T-cell (primary cell): Measurements from ENCODE around the gene TSPAN18. TPM values are rescaled to one million over a fixed set of nuclear protein-coding genes. Genes with fewer than 3 reads are reported as not detected.

Experiments
- ATAC-seq, 4 experiments: fragments of 200-7000 bp in 3 of 4; fragments of 150-1000 bp in 1 of 4; cut with Tn5 transposase; replicated peaks in 1 of 4; 1 replicate in 3 of 4; 2 replicates in 1 of 4; pipeline ENCODE4 v1.10.0; 2021; ENCODE audit warnings: moderate library complexity in 3 of 4, mild to moderate bottlenecking in 2 of 4, moderate number of reproducible peaks in 1 of 4
- CTCF ChIA-PET, 2 donors: fragments of 300-600 bp; sonication (Branson Sonifier 250); formaldehyde crosslinking; loops; one replicate each; lab custom pipeline; 2022; ENCODE audit warnings: antibody characterized with exemption in 2 of 2; lab: Charles Lee
- POLR2A ChIA-PET, 2 donors: fragments of 300-600 bp; sonication (Branson Sonifier 250); formaldehyde crosslinking; loops; one replicate each; lab custom pipeline; 2022; ENCODE audit warnings: antibody characterized with exemption in 2 of 2; lab: Charles Lee
- DNase-seq, 35 experiments: peaks; one replicate each; pipeline versions ENCODE4 v3.0.0 to v3.0.0-alpha.2; 2013 to 2023
- H3K27ac ChIP-seq: one replicate; pipeline ENCODE4 v1.5.1; 2013; ENCODE audit warnings: low read length
- H3K27me3 ChIP-seq, 2 experiments: replicated peaks in 1 of 2; 1 replicate in 1 of 2; 2 replicates in 1 of 2; pipeline versions ENCODE4 v1.6.1 to v1.7.0; 2013; ENCODE audit warnings: low read length in 1 of 2, mixed read lengths in 1 of 2; ENCODE audit not compliant: control insufficient read depth in 2 of 2, insufficient read depth in 2 of 2; ENCODE audit errors: extremely low read depth in 1 of 2
- H3K36me3 ChIP-seq, 2 donors: 1 replicate in 1 of 2; 2 replicates in 1 of 2; pipeline versions ENCODE4 v1.6.1 to v1.7.0; 2013; ENCODE audit warnings: low read length in 1 of 2; ENCODE audit not compliant: control insufficient read depth in 2 of 2, insufficient read depth in 1 of 2; ENCODE audit errors: extremely low read depth in 1 of 2
- H3K4me1 ChIP-seq, 2 experiments: 1 replicate in 1 of 2; 2 replicates in 1 of 2; pipeline versions ENCODE4 v1.6.1 to v1.7.0; 2013; ENCODE audit warnings: low read length in 2 of 2, mixed read lengths in 1 of 2; ENCODE audit not compliant: insufficient read depth in 2 of 2, control insufficient read depth in 1 of 2; ENCODE audit errors: extremely low read depth in 1 of 2
- H3K4me3 ChIP-seq, 2 donors: 1 replicate in 1 of 2; 2 replicates in 1 of 2; pipeline versions ENCODE4 v1.5.1 to v1.7.0; 2013; ENCODE audit warnings: mild to moderate bottlenecking in 2 of 2, low read length in 1 of 2, moderate library complexity in 1 of 2; ENCODE audit not compliant: control insufficient read depth in 1 of 2; ENCODE audit errors: extremely low read depth in 1 of 2
- H3K9me3 ChIP-seq: 2 replicates; pipeline ENCODE4 v1.7.0; 2013
- H3K27ac Mint-ChIP-seq, 2 donors: one replicate each; pipeline ENCODE4 v1.8.0; 2020 to 2021; ENCODE audit warnings: mild to moderate bottlenecking in 2 of 2, mixed read lengths in 2 of 2
- H3K27me3 Mint-ChIP-seq, 2 donors: one replicate each; pipeline ENCODE4 v1.8.0; 2021 to 2022; ENCODE audit warnings: mixed read lengths in 2 of 2
- H3K36me3 Mint-ChIP-seq: one replicate; pipeline ENCODE4 v1.8.0; 2021; ENCODE audit warnings: mixed read lengths
- H3K4me1 Mint-ChIP-seq, 3 donors: one replicate each; pipeline ENCODE4 v1.8.0; 2020 to 2022; ENCODE audit warnings: mixed read lengths in 3 of 3, mild to moderate bottlenecking in 1 of 3
- H3K4me3 Mint-ChIP-seq, 3 donors: one replicate each; pipeline ENCODE4 v1.8.0; 2020 to 2022; ENCODE audit warnings: mild to moderate bottlenecking in 3 of 3, mixed read lengths in 3 of 3, moderate library complexity in 3 of 3
- H3K9me3 Mint-ChIP-seq, 3 donors: one replicate each; pipeline ENCODE4 v1.8.0; 2020 to 2022; ENCODE audit warnings: mixed read lengths in 3 of 3
- WGBS: methylation state at CpG from one replicate; pipeline ENCODE4 v1.1.5; 2013; ENCODE audit warnings: missing lambda C conversion rate; ENCODE audit not compliant: insufficient coverage; 5-methylcytosine and 5-hydroxymethylcytosine counted together
- total RNA-seq, 35 experiments: library from RNA in 6 of 35; stranded (reverse) in 6 of 35; fragments of 120-200 nt in 1 of 35; gene quantifications; one replicate each; pipeline versions ENCODE4 v1.2.1 to v1.2.4 and lab custom pipeline; 2013 to 2026

The TSPAN18 gene
- total RNA-seq, 5 donors from 2014 or later (not counting 1 experiment from before 2014, with no cell fraction given), result 18.4 to 59.1 (median 25.7) TPM

- ATAC-seq (no peak), DNase-seq (no peak)
- CTCF ChIA-PET, result interaction anchor here (1.6 to 4.7 kb wide), 3 partner anchors 169 to 170 kb away, joined by 7 to 179 read pairs (median 135); no protein-coding TSS in a partner anchor
- POLR2A ChIA-PET, result no interaction called here
- Histone ChIP-seq H3K27me3 (no peaks in the 10 kb centered on the region), H3K4me3 (no peak overlapping the region), H3K9me3 (no peaks in the 10 kb centered on the region), H3K4me1 (peaks cover 0 to 7% of the 10 kb centered on the region in 2 experiments), H3K27ac (no peak overlapping the region), H3K36me3 (no peaks in the 10 kb centered on the region)
- peaks cover 13% of the 10 kb centered on the region for H3K36me3 Mint-ChIP-seq
- 95% methylated on average over 11 of the region's 13 CpGs for WGBS
- H3K27me3 Mint-ChIP-seq, result no peaks in the 10 kb centered on the region
- no peak overlapping the region for H3K4me3 Mint-ChIP-seq
- H3K4me1 Mint-ChIP-seq, result peaks cover 0 to 3% (median 0%) of the 10 kb centered on the region in 3 donors
- H3K9me3 Mint-ChIP-seq, result no peaks in the 10 kb centered on the region
- no peak overlapping the region for H3K27ac Mint-ChIP-seq
These were observed 208.0 kb downstream of the TSPAN18 start for GRCh38 chr11:44934735-44935250.

- no peaks in the 10 kb centered on the region for H3K27me3 Mint-ChIP-seq
- no peak overlapping the region for H3K4me3 ChIP-seq
- peaks cover 0 to 7% of the 10 kb centered on the region in 2 experiments for H3K4me1 ChIP-seq
- H3K27me3 ChIP-seq, result no peaks in the 10 kb centered on the region
- peaks cover 0 to 16% (median 2%) of the 10 kb centered on the region in 3 donors for H3K4me1 Mint-ChIP-seq
- H3K27ac ChIP-seq, result no peak overlapping the region
- DNase-seq (peak; percentile 40 to 90 (median 74)), ATAC-seq (peak; percentile 83 to 88 (median 86))
- H3K9me3 Mint-ChIP-seq, result no peaks in the 10 kb centered on the region
- no peaks in the 10 kb centered on the region for H3K36me3 Mint-ChIP-seq
- H3K36me3 ChIP-seq, result no peaks in the 10 kb centered on the region
- WGBS, result 34% methylated on average over 20 of the region's 20 CpGs
- ChIA-PET POLR2A (no interaction called here), CTCF (interaction anchor here (0.6 to 4.7 kb wide), 26 partner anchors 8 to 381 kb away, joined by 3 to 179 read pairs (median 3); no protein-coding TSS in a partner anchor)
- no peaks in the 10 kb centered on the region for H3K9me3 ChIP-seq
- no peak overlapping the region for H3K27ac Mint-ChIP-seq
- H3K4me3 Mint-ChIP-seq, result no peak overlapping the region
These were observed 209.8 kb downstream of the TSPAN18 start for GRCh38 chr11:44936525-44936924.

- no peaks in the 10 kb centered on the region for H3K36me3 Mint-ChIP-seq
- H3K4me3 ChIP-seq, result no peak overlapping the region
- H3K4me1 ChIP-seq, result peaks cover 0 to 7% of the 10 kb centered on the region in 2 experiments
- no peaks in the 10 kb centered on the region for H3K9me3 ChIP-seq
- H3K36me3 ChIP-seq, result no peaks in the 10 kb centered on the region
- 78% methylated on average over 7 of the region's 12 CpGs for WGBS
- H3K27me3 Mint-ChIP-seq, result no peaks in the 10 kb centered on the region
- no peak for ATAC-seq
- ChIA-PET CTCF (interaction anchor here (0.6 to 4.7 kb wide), 24 partner anchors 10 to 397 kb away, joined by 3 to 179 read pairs (median 3); no protein-coding TSS in a partner anchor), POLR2A (no interaction called here)
- no peak overlapping the region for H3K4me3 Mint-ChIP-seq
- no peak overlapping the region for H3K27ac ChIP-seq
- H3K4me1 Mint-ChIP-seq, result peaks cover 1 to 19% (median 2%) of the 10 kb centered on the region in 3 donors
- H3K27ac Mint-ChIP-seq, result no peak overlapping the region
- DNase-seq, result no peak
- no peaks in the 10 kb centered on the region for H3K27me3 ChIP-seq
- no peaks in the 10 kb centered on the region for H3K9me3 Mint-ChIP-seq
These were observed 210.3 kb downstream of the TSPAN18 start for GRCh38 chr11:44936951-44937543.

GRCh38 chr11:44938066-44938691, 211.4 kb downstream of the TSPAN18 start:
- Mint-ChIP-seq H3K27me3 (no peaks in the 10 kb centered on the region), H3K9me3 (no peaks in the 10 kb centered on the region), H3K36me3 (no peaks in the 10 kb centered on the region), H3K27ac (no peak overlapping the region), H3K4me1 (peaks cover 7 to 30% (median 12%) of the 10 kb centered on the region in 3 donors), H3K4me3 (no peak overlapping the region)
- no peak for ATAC-seq
- Histone ChIP-seq H3K27me3 (no peaks in the 10 kb centered on the region), H3K4me3 (no peak overlapping the region), H3K4me1 (peaks cover 2 to 17% of the 10 kb centered on the region in 2 experiments), H3K27ac (no peak overlapping the region), H3K9me3 (no peaks in the 10 kb centered on the region), H3K36me3 (no peaks in the 10 kb centered on the region)
- POLR2A ChIA-PET, result interaction anchor here in 1 of 2 donors (0.6 kb wide), 1 partner anchor 58 kb away, joined by 3 read pairs; no protein-coding TSS in a partner anchor
- WGBS, result 92% methylated on average over 15 of the region's 19 CpGs
- CTCF ChIA-PET, result interaction anchor here (0.5 to 4.7 kb wide), 8 partner anchors 11 to 407 kb away, joined by 3 to 179 read pairs (median 3); no protein-coding TSS in a partner anchor
- no peak for DNase-seq

GRCh38 chr11:44939673-44940395, 213.1 kb downstream of the TSPAN18 start:
- no peaks in the 10 kb centered on the region for H3K9me3 Mint-ChIP-seq
- WGBS, result 83% methylated on average over 12 of the region's 22 CpGs
- H3K4me1 Mint-ChIP-seq, result peaks cover 13 to 46% (median 22%) of the 10 kb centered on the region in 3 donors
- H3K4me3 ChIP-seq, result no peak overlapping the region
- peaks cover 0 to 4% of the 10 kb centered on the region in 2 experiments for H3K27me3 ChIP-seq
- DNase-seq (no peak), ATAC-seq (no peak)
- H3K4me3 Mint-ChIP-seq, result no peak overlapping the region
- ChIA-PET CTCF (interaction anchor here (0.5 to 4.7 kb wide), 5 partner anchors 13 to 393 kb away, joined by 3 to 135 read pairs (median 6); no protein-coding TSS in a partner anchor), POLR2A (no interaction called here)
- H3K36me3 ChIP-seq, result no peaks in the 10 kb centered on the region
- H3K9me3 ChIP-seq, result no peaks in the 10 kb centered on the region
- no peaks in the 10 kb centered on the region for H3K27me3 Mint-ChIP-seq
- no peaks in the 10 kb centered on the region for H3K36me3 Mint-ChIP-seq
- no peak overlapping the region for H3K27ac ChIP-seq
- peaks cover 2 to 25% of the 10 kb centered on the region in 2 experiments for H3K4me1 ChIP-seq
- no peak overlapping the region for H3K27ac Mint-ChIP-seq

- CTCF ChIA-PET, result interaction anchor here (0.5 to 1.9 kb wide), 7 partner anchors 8 to 392 kb away, joined by 3 to 12 read pairs (median 5); no protein-coding TSS in a partner anchor
- no peaks in the 10 kb centered on the region for H3K27me3 Mint-ChIP-seq
- DNase-seq (no peak), ATAC-seq (no peak)
- no peak overlapping the region for H3K27ac Mint-ChIP-seq
- H3K9me3 ChIP-seq, result no peaks in the 10 kb centered on the region
- no peak overlapping the region for H3K27ac ChIP-seq
- POLR2A ChIA-PET, result no interaction called here
- no peak overlapping the region for H3K4me3 ChIP-seq
- H3K27me3 ChIP-seq, result peaks cover 0 to 4% of the 10 kb centered on the region in 2 experiments
- H3K36me3 ChIP-seq, result no peaks in the 10 kb centered on the region
- WGBS, result 97% methylated on average over 6 of the region's 7 CpGs
- peaks cover 2 to 25% of the 10 kb centered on the region in 2 experiments for H3K4me1 ChIP-seq
- no peaks in the 10 kb centered on the region for H3K9me3 Mint-ChIP-seq
- H3K4me3 Mint-ChIP-seq, result no peak overlapping the region
- H3K4me1 Mint-ChIP-seq, result peaks cover 13 to 46% (median 22%) of the 10 kb centered on the region in 3 donors
- no peaks in the 10 kb centered on the region for H3K36me3 Mint-ChIP-seq
These were observed 213.6 kb downstream of the TSPAN18 start for GRCh38 chr11:44940404-44940803.
